ENCODE results near the gene MTHFR.

- TF ChIP-seq SAP30 (IDR thresholded peaks at IDR 0.05; ENCODE audit: insufficient read depth, insufficient replicate concordance, low read length) = no peak
- TF ChIP-seq GABPA (IDR thresholded peaks at IDR 0.05; ENCODE audit: borderline replicate concordance, insufficient read depth, low read length) = no peak
- TF ChIP-seq POLR2AphosphoS5 (IDR thresholded peaks at IDR 0.05; ENCODE audit: low read depth, low read length) = no peak
Observed at GRCh38 chr1:11746795-11747487, 58.8 kb downstream of the MTHFR start.

All from H1 (cell line).